Colonic mucosa (tissue), 4 donors: Measurements from ENCODE around the gene FABP3. TPM values are rescaled to one million over a fixed set of nuclear protein-coding genes. Genes with fewer than 3 reads are reported as not detected.
A peak's percentile ranks its signal among the peaks of the same experiment; 100 is the strongest.
"Not testable (repeated sequence)": the region's sequence is repeated elsewhere in the genome, so short reads cannot be mapped to it uniquely, and the experiment has no call there.

Experiments
- DNase-seq: peaks from one replicate; pipeline ENCODE4 v3.0.0-alpha.2; 2020
- H3K27ac ChIP-seq: fragments of 200-600 bp; one replicate; pipeline ENCODE4 v1.8.0; 2021
- H3K27me3 ChIP-seq: fragments of 200-600 bp; one replicate; pipeline ENCODE4 v1.8.0; 2021
- H3K36me3 ChIP-seq: fragments of 200-600 bp; one replicate; pipeline ENCODE4 v1.8.0; 2021
- H3K4me1 ChIP-seq: fragments of 200-600 bp; one replicate; pipeline ENCODE4 v1.8.0; 2021; ENCODE audit warnings: mild to moderate bottlenecking
- H3K4me3 ChIP-seq: fragments of 200-600 bp; one replicate; pipeline ENCODE4 v1.8.0; 2021
- H3K9ac ChIP-seq, 2 donors: one replicate each; pipeline ENCODE4 v1.7.0; 2013; ENCODE audit warnings: control low read depth in 2 of 2, low read depth in 2 of 2, low read length in 2 of 2
- H3K9me3 ChIP-seq: fragments of 200-600 bp; one replicate; pipeline ENCODE4 v1.8.0; 2021
- CTCF ChIP-seq: fragments of 200-600 bp; IDR thresholded peaks from one replicate; pipeline ENCODE4 v1.8.0; 2022; ENCODE audit warnings: antibody characterized with exemption, mild to moderate bottlenecking
- intact Hi-C: fragments of 100-400 bp; cut with DNase I; formaldehyde crosslinking; loops from one replicate; pipeline ENCODE4 v1.14.1; 2022
- total RNA-seq, 2 donors: library from RNA; stranded (reverse); fragmentation: NEBNext Ultra II Directional in 1 of 2; extraction: Animal tissue kit (Norgen Biotek cat#: 25700) in 1 of 2; gene quantifications; one replicate each; pipeline ENCODE4 v1.2.1, GENCODE V29; 2021
- donor health status: healthy.
- donor health status: DM: no; HTN: no; CAD: no.
- donor health status: DM: no; HTN: no; CAD: no.

FABP3 gene
- total RNA-seq, 2 donors from 2014 or later: 2.8 to 4.7 TPM

- intact Hi-C loops: loop anchor here (10.0 kb wide), 1 partner anchor 155 kb away; no protein-coding TSS in a partner anchor
- Histone ChIP-seq H3K27ac (peak overlapping the region; percentile 46), H3K27me3 (no peaks in the 10 kb centered on the region), H3K9ac (peak overlapping the region in 1 of 2 donors; percentile 78), H3K9me3 (no peaks in the 10 kb centered on the region), H3K36me3 (no peaks in the 10 kb centered on the region), H3K4me1 (no peaks in the 10 kb centered on the region), H3K4me3 (no peak overlapping the region)
- TF ChIP-seq CTCF: no peak
- no peak for DNase-seq
These were observed 16.7 kb upstream of the FABP3 start for GRCh38 chr1:31389616-31390015.

- intact Hi-C loops: no loop called here
These were observed 14.7 kb upstream of the FABP3 start for GRCh38 chr1:31387612-31388011.

GRCh38 chr1:31386576-31387243 lies 13.8 kb upstream of the FABP3 start:
- H3K27ac ChIP-seq, H3K9me3 ChIP-seq, H3K27me3 ChIP-seq, H3K4me1 ChIP-seq, H3K36me3 ChIP-seq, H3K9ac ChIP-seq, intact Hi-C loops, DNase-seq, H3K4me3 ChIP-seq: not testable (repeated sequence)

More at GRCh38 chr1:31387612-31388011, 14.7 kb upstream of the FABP3 start:
- H3K36me3 ChIP-seq: no peaks in the 10 kb centered on the region
- no peaks in the 10 kb centered on the region for H3K9me3 ChIP-seq
- no peaks in the 10 kb centered on the region for H3K27me3 ChIP-seq
- TF ChIP-seq CTCF: no peak
- no peak for DNase-seq
- no peak overlapping the region for H3K27ac ChIP-seq
- no peaks in the 10 kb centered on the region for H3K4me1 ChIP-seq
- H3K4me3 ChIP-seq: no peak overlapping the region
- H3K9ac ChIP-seq: no peak overlapping the region

- no peak for TF ChIP-seq CTCF
- Histone ChIP-seq H3K27ac (no peak overlapping the region), H3K27me3 (no peaks in the 10 kb centered on the region), H3K4me3 (no peak overlapping the region), H3K4me1 (no peaks in the 10 kb centered on the region), H3K9me3 (no peaks in the 10 kb centered on the region), H3K36me3 (no peaks in the 10 kb centered on the region), H3K9ac (peak overlapping the region in 1 of 2 donors; percentile 67)
- intact Hi-C loops: no loop called here
- no peak for DNase-seq
These were observed 11.1 kb upstream of the FABP3 start for GRCh38 chr1:31383967-31384366.

- TF ChIP-seq CTCF: no peak
- intact Hi-C loops: no loop called here
These were observed 9.6 kb upstream of the FABP3 start for GRCh38 chr1:31382379-31382989.

More at GRCh38 chr1:31382379-31382989, 9.6 kb upstream of the FABP3 start:
- H3K4me3 ChIP-seq: no peak overlapping the region
- no peaks in the 10 kb centered on the region for H3K9me3 ChIP-seq
- H3K27ac ChIP-seq: no peak overlapping the region
- H3K36me3 ChIP-seq: no peaks in the 10 kb centered on the region
- DNase-seq: no peak
- peak overlapping the region in 1 of 2 donors; percentile 49 for H3K9ac ChIP-seq
- peaks cover 2% of the 10 kb centered on the region for H3K4me1 ChIP-seq
- H3K27me3 ChIP-seq: no peaks in the 10 kb centered on the region
